GM12878 (cell line): ENCODE results near the gene PRKAG2. TPM values are rescaled to one million over a fixed set of nuclear protein-coding genes. Genes with fewer than 3 reads are reported as not detected.
A peak's percentile ranks its signal among the peaks of the same experiment; 100 is the strongest.

Experiments used
- ATAC-seq: fragments of 200-7000 bp; cut with Tn5 transposase; 3 replicates; pipeline ENCODE4 v1.9.1; 2020; ENCODE audit warnings: mild to moderate bottlenecking, moderate library complexity
- BruUV-seq: library from RNA; stranded (reverse); fragments of 400-500 nt; replicated peaks from 2 replicates; lab custom pipeline; 2021; lab: Mats Ljungman, UMichigan
- CTCF ChIA-PET: fragments of 300-600 bp; sonication (Branson Sonifier 250); formaldehyde crosslinking; extraction: SDS; loops from one replicate; lab custom pipeline; 2021; ENCODE audit warnings: inconsistent platforms; lab: Yijun Ruan, JAX
- POLR2A ChIA-PET: fragments of 350-600 bp; formaldehyde crosslinking; extraction: SDS; loops from one replicate; lab custom pipeline; 2021; ENCODE audit warnings: inconsistent platforms; lab: Charles Lee
- RAD21 ChIA-PET: fragments of 300-600 bp; sonication (Branson Sonifier 250); formaldehyde crosslinking; loops from one replicate; lab custom pipeline; 2023; ENCODE audit warnings: antibody characterized with exemption; ENCODE audit not compliant: unreplicated experiment; lab: Charles Lee
- SMC1A ChIA-PET: fragments of 300-600 bp; sonication (Branson Sonifier 250); formaldehyde crosslinking; loops from one replicate; lab custom pipeline; 2023; ENCODE audit not compliant: unreplicated experiment, uncharacterized antibody; lab: Charles Lee
- DNase-seq: peaks from one replicate; pipeline ENCODE4 v3.0.0-alpha.2; 2011; ENCODE audit warnings: low read depth, low spot score
- FAIRE-seq: peaks from 3 replicates; lab custom pipeline; 2011; peaks lifted over from hg19 to GRCh38; lab: Jason Lieb, UNC
- H2AFZ ChIP-seq: 2 replicates; pipeline ENCODE4 v1.6.0; 2011; ENCODE audit warnings: low read depth, low read length, control low read depth; ENCODE audit not compliant: control insufficient read depth
- H3K27ac ChIP-seq: 2 replicates; pipeline ENCODE4 v1.5.1; 2011; ENCODE audit warnings: control low read depth; ENCODE audit not compliant: control insufficient read depth, insufficient read depth
- H3K27me3 ChIP-seq, 2 experiments: replicated peaks in 1 of 2; 2 replicates each; pipeline versions ENCODE4 v1.6.0 to v1.6.1; 2011; ENCODE audit warnings: low read length in 1 of 2; ENCODE audit not compliant: control insufficient read depth in 2 of 2, insufficient read depth in 2 of 2
- H3K36me3 ChIP-seq, 2 experiments: 2 replicates each; pipeline ENCODE4 v1.5.1; 2011; ENCODE audit warnings: low read length in 1 of 2; ENCODE audit not compliant: control insufficient read depth in 2 of 2, insufficient read depth in 2 of 2
- H3K4me1 ChIP-seq: 2 replicates; pipeline ENCODE4 v1.6.1; 2011; ENCODE audit warnings: mild to moderate bottlenecking, low read length, moderate library complexity, mixed read lengths; ENCODE audit not compliant: control insufficient read depth, insufficient read depth
- H3K4me2 ChIP-seq: 2 replicates; pipeline ENCODE4 v1.6.0; 2011; ENCODE audit warnings: control low read depth; ENCODE audit not compliant: control insufficient read depth, insufficient read depth
- H3K4me3 ChIP-seq: fragments of 200-600 bp; sonication (generic); 2 replicates; pipeline ENCODE4 v1.5.1; 2016
- H3K79me2 ChIP-seq: 2 replicates; pipeline ENCODE4 v1.6.0; 2011; ENCODE audit warnings: low read length; ENCODE audit not compliant: control insufficient read depth, insufficient read depth
- H3K9ac ChIP-seq: 2 replicates; pipeline ENCODE4 v1.8.0; 2011; ENCODE audit warnings: low read length, control low read depth, mixed read lengths; ENCODE audit not compliant: control insufficient read depth, insufficient read depth
- H3K9me3 ChIP-seq: replicated peaks from 3 replicates; pipeline ENCODE4 v1.5.1; 2011; ENCODE audit warnings: mild to moderate bottlenecking, low read length; ENCODE audit not compliant: control insufficient read depth, insufficient read depth
- H4K20me1 ChIP-seq: 2 replicates; pipeline ENCODE4 v1.6.0; 2011; ENCODE audit not compliant: control insufficient read depth, insufficient read depth
- ASH2L ChIP-seq: fragments of 300-600, 200-600 bp; sonication (generic); IDR thresholded peaks from 2 replicates; pipeline ENCODE4 v1.6.1; 2017; ENCODE audit warnings: low read depth, mild to moderate bottlenecking, borderline replicate concordance
- ATF3 ChIP-seq: IDR thresholded peaks from 2 replicates; pipeline ENCODE4 v1.6.1; 2011; ENCODE audit warnings: low read depth, mild to moderate bottlenecking, low read length, moderate library complexity, borderline replicate concordance; ENCODE audit errors: extremely low read depth
- CHD2 ChIP-seq: IDR thresholded peaks from 2 replicates; pipeline ENCODE4 v1.6.1; 2011; ENCODE audit warnings: low read depth, low read length, improper control_type of control experiment, borderline replicate concordance
- CHD4 ChIP-seq: fragments of 200-600 bp; sonication (generic); IDR thresholded peaks from 2 replicates; pipeline ENCODE4 v1.6.1; 2016; ENCODE audit warnings: mild to moderate bottlenecking
- CTCF ChIP-seq, 3 experiments: IDR thresholded peaks in 2 of 3; conservative IDR thresholded peaks in 1 of 3; 2 replicates each; pipeline ENCODE4 v1.5.1; 2011; ENCODE audit warnings: low read depth in 3 of 3, low read length in 3 of 3, mild to moderate bottlenecking in 3 of 3, control low read depth in 2 of 3, moderate library complexity in 2 of 3, inconsistent platforms in 1 of 3, mixed read lengths in 1 of 3; ENCODE audit not compliant: control insufficient read depth in 2 of 3, insufficient read depth in 1 of 3; ENCODE audit errors: extremely low read depth in 1 of 3
- IKZF1 ChIP-seq: fragments of 450-650 bp; conservative IDR thresholded peaks from 2 replicates; pipeline ENCODE4 v1.6.1; 2017; ENCODE audit warnings: antibody characterized with exemption, mild to moderate bottlenecking
- IKZF2 ChIP-seq, 2 experiments: fragments of 450-650 bp; IDR thresholded peaks; 2 replicates each; pipeline ENCODE4 v1.6.1; 2017; ENCODE audit warnings: mild to moderate bottlenecking in 2 of 2, moderate library complexity in 2 of 2
- MLLT1 ChIP-seq: fragments of 450-650 bp; IDR thresholded peaks from 2 replicates; pipeline ENCODE4 v1.6.1; 2016; ENCODE audit warnings: mild to moderate bottlenecking
- MYB ChIP-seq: fragments of 150-350 bp; IDR thresholded peaks from 2 replicates; pipeline ENCODE4 v1.6.1; 2014; ENCODE audit warnings: mild to moderate bottlenecking, low read depth, low read length, borderline replicate concordance
- MYC ChIP-seq: IDR thresholded peaks from 2 replicates; pipeline ENCODE4 v1.6.1; 2011; ENCODE audit warnings: mild to moderate bottlenecking, low read length, moderate library complexity, inconsistent platforms; ENCODE audit not compliant: insufficient read depth, insufficient replicate concordance, insufficient read length, severe bottlenecking
- PAX5 ChIP-seq: IDR thresholded peaks from 2 replicates; pipeline ENCODE4 v1.6.1; 2011; ENCODE audit warnings: low read depth, low read length, borderline replicate concordance
- RAD21 ChIP-seq: IDR thresholded peaks from 2 replicates; pipeline ENCODE4 v1.6.1; 2011; ENCODE audit warnings: mild to moderate bottlenecking, low read depth, low read length, moderate library complexity; ENCODE audit not compliant: insufficient read depth
- RBBP5 ChIP-seq: fragments of 200-600 bp; sonication (generic); conservative IDR thresholded peaks from 2 replicates; pipeline ENCODE4 v1.6.1; 2016
- TCF12 ChIP-seq: IDR thresholded peaks from 2 replicates; pipeline ENCODE4 v1.6.1; 2011; ENCODE audit warnings: low read depth, mild to moderate bottlenecking, low read length
- ZNF274 ChIP-seq: IDR thresholded peaks from one replicate; pipeline ENCODE4 v1.8.0; 2011; ENCODE audit not compliant: insufficient read length, insufficient read depth
- WGBS: methylation state at CpG from one replicate; pipeline ENCODE4 v1.1.6; 2016; ENCODE audit warnings: low lambda C conversion rate; ENCODE audit not compliant: insufficient replicate concordance, insufficient coverage; ENCODE audit errors: missing lambda C conversion rate; 5-methylcytosine and 5-hydroxymethylcytosine counted together
- in situ Hi-C: fragments of 300-500 bp; cut with MboI; formaldehyde crosslinking; loops from 9 replicates; pipeline ENCODE4 v1.14.3; 2018; ENCODE audit warnings: mixed read lengths
- intact Hi-C: fragments of 100-400 bp; cut with micrococcal nuclease; formaldehyde crosslinking; loops from one replicate; pipeline ENCODE4 v1.14.2; 2022; ENCODE audit not compliant: unreplicated experiment
- polyA plus RNA-seq, 11 experiments: library from polyadenylated mRNA; depleted of rRNA in 4 of 11; unstranded in 6 of 11; stranded (reverse) in 5 of 11; fragments of >200 nt; fragmentation: Nextera tagmentation in 4 of 11; fragmentation: Illumina TruSeq in 1 of 11; extraction: Ambion mirVana in 4 of 11; extraction: Trizol in 1 of 11; gene quantifications; 1 replicate in 1 of 11; 2 replicates in 10 of 11; pipeline versions ENCODE4 v1.2.1 to v1.2.3, GENCODE V29; 2011 to 2016; ENCODE audit warnings: inconsistent platforms in 2 of 11, missing spikeins in 2 of 11, low read depth in 1 of 11
- total RNA-seq, 4 experiments: library from RNA; depleted of rRNA in 3 of 4; stranded (reverse); fragments of >200 nt in 3 of 4; fragmentation: Illumina TruSeq in 1 of 4; extraction: Trizol in 1 of 4; gene quantifications; 2 replicates each; pipeline versions ENCODE4 v1.2.1 to v1.2.3, GENCODE V29; 2013 to 2021

Gene PRKAG2
- total and polyA plus RNA-seq, 10 of the 15 experiments (the other 5 are each of a cell fraction or from before 2014, with no cell fraction given), result 3.4 to 8.9 (median 6.8) TPM

- TF ChIP-seq RBBP5, result no peak
- TF ChIP-seq TCF12, result no peak
- no peak for TF ChIP-seq MYC
- no peak for TF ChIP-seq ZNF274
- TF ChIP-seq CHD2, result no peak
- no peak for TF ChIP-seq PAX5
- TF ChIP-seq IKZF1, result no peak
- no peak for TF ChIP-seq MYB
- TF ChIP-seq MLLT1, result no peak
- TF ChIP-seq CHD4, result no peak
- no peak for TF ChIP-seq ASH2L
Observed at GRCh38 chr7:151628846-151629604, 247.9 kb downstream of the PRKAG2 start (continued).

GRCh38 chr7:151626422-151627115 is 250.3 kb downstream of the PRKAG2 start:
- ATAC-seq (peak; percentile 30; the same call in 1 of the 3 replicates), FAIRE-seq (no peak), DNase-seq (no peak)
- ChIA-PET POLR2A (no interaction called here), CTCF (no interaction called here), RAD21 (no interaction called here), SMC1A (no interaction called here)
- no peaks in the 10 kb centered on the region; the same call in 2 of the 3 replicates for H3K9me3 ChIP-seq
- no peak overlapping the region for H3K4me3 ChIP-seq
- H3K4me2 ChIP-seq, result no peak overlapping the region
- intact Hi-C loops (no loop called here), in situ Hi-C loops (no loop called here)
- peaks cover 0 to 2% of the 10 kb centered on the region in 2 experiments; a peak in 1 of 4 replicates for H3K36me3 ChIP-seq
- TF ChIP-seq IKZF2 (IDR thresholded peaks at IDR 0.05), result no peak
- TF ChIP-seq CTCF (IDR thresholded peaks at IDR 0.05 in 2 of 3, conservative IDR thresholded peaks at IDR 0.05 in 1 of 3; ENCODE audit: control insufficient read depth in 2 of 3, extremely low read depth in 1 of 3, insufficient read depth in 1 of 3, low read depth in 3 of 3, low read length in 3 of 3), result 0 out of 6 replicates have a peak, but pooled peaks of 2 of the 3 experiments have one; percentile 4 to 11
- TF ChIP-seq RAD21, result peak; percentile 43; the same call in 1 of the 2 replicates
- no peak for TF ChIP-seq ATF3
- H3K79me2 ChIP-seq, result peaks cover 7% of the 10 kb centered on the region
- peaks cover 6% of the 10 kb centered on the region for H3K4me1 ChIP-seq
- no peak overlapping the region for H2AFZ ChIP-seq
- 78% methylated on average over 11 of the region's 11 CpGs for WGBS
- BruUV-seq, result no TSS peak
- H3K27me3 ChIP-seq, result no peaks in the 10 kb centered on the region
- no peaks in the 10 kb centered on the region for H4K20me1 ChIP-seq
- no peak overlapping the region for H3K27ac ChIP-seq
- no peak overlapping the region for H3K9ac ChIP-seq
